Loucy (cell line): ENCODE data around the gene DCDC1.
"Not testable (repeated sequence)": the region's sequence is repeated elsewhere in the genome, so short reads cannot be mapped to it uniquely, and the experiment has no call there.

ENCODE experiments used
- H2AFZ ChIP-seq: fragments of 200-600 bp; sonication (generic); 2 replicates; pipeline ENCODE4 v1.6.0; 2016; ENCODE audit warnings: antibody characterized with exemption, mild to moderate bottlenecking, low read length, moderate library complexity
- H3F3A ChIP-seq: fragments of 200-600 bp; 2 replicates; pipeline ENCODE4 v1.6.0; 2016; ENCODE audit warnings: antibody characterized with exemption, low read depth, mild to moderate bottlenecking
- H3K27me3 ChIP-seq: fragments of 200-600 bp; sonication (generic); 2 replicates; pipeline ENCODE4 v1.6.1; 2014; ENCODE audit warnings: low read length, mild to moderate bottlenecking; ENCODE audit not compliant: insufficient read depth, poor library complexity, severe bottlenecking
- H3K36me3 ChIP-seq: fragments of 200-600 bp; sonication (generic); 2 replicates; pipeline ENCODE4 v1.6.1; 2016; ENCODE audit warnings: low read length; ENCODE audit not compliant: insufficient read depth
- H3K4me1 ChIP-seq: fragments of 200-600 bp; sonication (generic); 2 replicates; pipeline ENCODE4 v1.5.1; 2014; ENCODE audit warnings: low read length, mild to moderate bottlenecking; ENCODE audit not compliant: insufficient read depth, poor library complexity, severe bottlenecking
- H3K4me2 ChIP-seq: fragments of 200-600 bp; sonication (generic); 2 replicates; pipeline ENCODE4 v1.6.0; 2014; ENCODE audit warnings: antibody characterized with exemption, low read length, low read depth, mild to moderate bottlenecking; ENCODE audit not compliant: poor library complexity, severe bottlenecking
- H3K4me3 ChIP-seq: fragments of 200-600 bp; sonication (generic); 2 replicates; pipeline ENCODE4 v1.5.1; 2014; ENCODE audit warnings: low read length, mild to moderate bottlenecking, mixed read lengths; ENCODE audit not compliant: poor library complexity, severe bottlenecking
- H3K79me2 ChIP-seq: fragments of 200-600 bp; sonication (generic); 2 replicates; pipeline ENCODE4 v1.6.1; 2014; ENCODE audit warnings: low read length; ENCODE audit not compliant: insufficient read depth
- H3K9ac ChIP-seq: fragments of 200-600 bp; sonication (generic); 2 replicates; pipeline ENCODE4 v1.6.0; 2014; ENCODE audit warnings: mild to moderate bottlenecking, low read depth, low read length, moderate library complexity; ENCODE audit not compliant: poor library complexity, severe bottlenecking
- H3K9me2 ChIP-seq: fragments of 200-600 bp; sonication (generic); replicated peaks from 2 replicates; pipeline ENCODE4 v1.6.1; 2016; ENCODE audit warnings: low read depth, low read length, mixed read lengths
- H3K9me3 ChIP-seq: fragments of 200-600 bp; sonication (generic); 2 replicates; pipeline ENCODE4 v1.6.1; 2014; ENCODE audit warnings: mild to moderate bottlenecking, antibody characterized with exemption, low read length, low read depth; ENCODE audit not compliant: insufficient read depth
- H4K20me1 ChIP-seq: fragments of 200-600 bp; sonication (generic); 2 replicates; pipeline ENCODE4 v1.6.0; 2014; ENCODE audit warnings: antibody characterized with exemption, low read length, mild to moderate bottlenecking; ENCODE audit not compliant: insufficient read depth, poor library complexity, severe bottlenecking
- CTCF ChIP-seq: fragments of 200-600 bp; sonication (generic); conservative IDR thresholded peaks from 2 replicates; pipeline ENCODE4 v1.5.1; 2014; ENCODE audit warnings: mild to moderate bottlenecking, antibody characterized with exemption, low read length
- EZH2phosphoT487 ChIP-seq: fragments of 200-600 bp; IDR thresholded peaks from 2 replicates; pipeline ENCODE4 v1.6.1; 2018; ENCODE audit warnings: antibody characterized with exemption, mild to moderate bottlenecking, moderate library complexity, borderline replicate concordance

The DCDC1 gene

GRCh38 chr11:31325160-31325559 is 44.4 kb downstream of the DCDC1 start:
- no peaks in the 10 kb centered on the region for H3K27me3 ChIP-seq
- H4K20me1 ChIP-seq: no peaks in the 10 kb centered on the region
- no peaks in the 10 kb centered on the region for H3K79me2 ChIP-seq
- no peak overlapping the region for H3K4me3 ChIP-seq
- no peaks in the 10 kb centered on the region for H3K9me3 ChIP-seq
- no peaks in the 10 kb centered on the region for H3K36me3 ChIP-seq
- no peaks in the 10 kb centered on the region for H3K9me2 ChIP-seq
- no peak overlapping the region for H3K9ac ChIP-seq
- no peaks in the 10 kb centered on the region for H3K4me1 ChIP-seq
- no peak for TF ChIP-seq EZH2phosphoT487
- no peak for TF ChIP-seq CTCF
- no peak overlapping the region for H3K4me2 ChIP-seq
- no peaks in the 10 kb centered on the region for H3F3A ChIP-seq
- no peak overlapping the region for H2AFZ ChIP-seq

DNA sequence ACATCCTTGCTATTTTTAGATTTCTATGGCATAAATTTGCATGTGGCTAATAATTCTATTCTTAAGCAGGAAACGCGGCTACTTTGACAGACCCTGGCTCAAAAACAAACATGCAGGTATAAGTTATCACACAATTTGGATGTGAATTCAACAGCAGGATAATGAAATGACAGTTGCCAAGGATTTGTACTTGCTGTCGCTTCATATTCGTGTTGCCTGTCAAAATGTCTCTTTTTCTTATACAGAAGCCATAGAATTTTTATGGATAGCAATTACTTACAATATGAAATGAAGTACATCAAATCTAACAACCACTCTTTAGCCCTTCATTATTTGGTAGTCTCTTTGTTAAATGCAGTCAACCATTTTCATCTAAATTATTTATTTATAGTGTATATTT is 46.4 kb downstream of the DCDC1 start:
- H3F3A ChIP-seq: no peaks in the 10 kb centered on the region
- no peak overlapping the region for H3K9ac ChIP-seq
- no peaks in the 10 kb centered on the region for H3K79me2 ChIP-seq
- no peaks in the 10 kb centered on the region for H3K36me3 ChIP-seq
- no peaks in the 10 kb centered on the region for H4K20me1 ChIP-seq
- no peaks in the 10 kb centered on the region for H3K4me1 ChIP-seq
- no peak overlapping the region for H3K4me3 ChIP-seq
- no peak overlapping the region for H3K4me2 ChIP-seq
- no peaks in the 10 kb centered on the region for H3K9me3 ChIP-seq
- no peak overlapping the region for H2AFZ ChIP-seq
- TF ChIP-seq EZH2phosphoT487 (no peak), CTCF (no peak)
- no peaks in the 10 kb centered on the region for H3K9me2 ChIP-seq
- H3K27me3 ChIP-seq: no peaks in the 10 kb centered on the region

DNA sequence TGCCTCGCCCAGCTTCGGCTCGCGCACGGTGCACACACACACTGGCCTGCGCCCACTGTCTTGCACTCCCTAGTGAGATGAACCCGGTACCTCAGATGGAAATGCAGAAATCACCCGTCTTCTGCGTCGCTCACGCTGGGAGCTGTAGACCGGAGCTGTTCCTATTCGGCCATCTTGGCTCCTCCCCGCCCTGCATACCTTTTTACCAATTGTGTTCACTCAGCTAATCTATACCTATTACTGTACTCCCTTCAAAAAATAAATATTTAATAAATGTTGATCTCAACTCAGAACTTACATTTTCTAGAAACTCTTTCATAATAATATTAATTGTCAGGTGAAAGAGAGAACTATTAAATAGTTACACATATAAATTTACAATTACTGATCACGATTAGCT is 48.0 kb downstream of the DCDC1 start:
- H3K9ac ChIP-seq, H3K4me1 ChIP-seq, H3K4me2 ChIP-seq, H3K79me2 ChIP-seq, H4K20me1 ChIP-seq, H3K4me3 ChIP-seq, H3K9me3 ChIP-seq, H3F3A ChIP-seq, H3K27me3 ChIP-seq, H2AFZ ChIP-seq, H3K9me2 ChIP-seq, H3K36me3 ChIP-seq: not testable (repeated sequence)

DNA sequence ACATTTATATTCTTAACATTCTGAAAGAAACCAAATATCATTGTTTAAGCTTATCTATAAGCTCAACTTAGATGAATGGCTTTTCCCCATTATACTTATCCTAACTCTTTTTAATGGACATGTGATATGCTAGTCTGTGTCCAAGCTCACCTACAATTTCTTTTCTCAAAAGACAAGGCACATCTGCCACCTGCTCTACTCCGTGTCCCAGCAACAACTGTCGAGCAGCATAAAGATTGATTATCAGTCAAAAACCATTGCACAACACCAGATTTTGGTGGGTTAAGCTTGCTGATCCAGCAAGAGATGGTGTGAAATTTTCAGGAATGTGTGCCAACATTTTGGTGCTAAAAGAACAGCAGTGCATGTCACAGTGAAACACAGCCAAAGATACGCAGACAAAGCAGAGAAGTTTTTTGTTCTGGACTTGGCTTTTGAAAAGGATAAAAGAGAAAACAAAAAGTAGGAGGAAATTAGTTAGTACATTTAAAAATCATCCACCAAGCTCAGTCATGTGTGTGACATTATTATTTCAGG is 65.8 kb downstream of the DCDC1 start:
- no peaks in the 10 kb centered on the region for H3K27me3 ChIP-seq
- no peaks in the 10 kb centered on the region for H4K20me1 ChIP-seq
- no peaks in the 10 kb centered on the region for H3K4me1 ChIP-seq
- no peak overlapping the region for H3K4me3 ChIP-seq
- H3K4me2 ChIP-seq: no peak overlapping the region
- H3K9me2 ChIP-seq: no peaks in the 10 kb centered on the region
- no peaks in the 10 kb centered on the region for H3F3A ChIP-seq
- no peak overlapping the region for H3K9ac ChIP-seq
- no peaks in the 10 kb centered on the region for H3K36me3 ChIP-seq
- H3K79me2 ChIP-seq: no peaks in the 10 kb centered on the region
- no peaks in the 10 kb centered on the region for H3K9me3 ChIP-seq
- no peak overlapping the region for H2AFZ ChIP-seq
- TF ChIP-seq CTCF: no peak
- no peak for TF ChIP-seq EZH2phosphoT487
